CD14-positive monocyte (primary cell): ENCODE results near the gene BDNF. TPM values are rescaled to one million over a fixed set of nuclear protein-coding genes. Genes with fewer than 3 reads are reported as not detected.

Experiments
- DNase-seq, 3 donors: peaks; one replicate each; pipeline ENCODE4 v3.0.0-alpha.2; 2011 to 2022
- H2AFZ ChIP-seq: 2 replicates; pipeline ENCODE4 v1.6.0; 2012; ENCODE audit warnings: mild to moderate bottlenecking, low read depth, low read length, inconsistent platforms; ENCODE audit not compliant: insufficient read depth, poor library complexity, severe bottlenecking
- H3K27ac ChIP-seq, 2 donors: 1 replicate in 1 of 2; 2 replicates in 1 of 2; pipeline ENCODE4 v1.5.1; 2012 to 2013; ENCODE audit warnings: low read length in 2 of 2, control low read depth in 1 of 2, inconsistent platforms in 1 of 2, low read depth in 1 of 2, mild to moderate bottlenecking in 1 of 2
- H3K27me3 ChIP-seq, 2 donors: one replicate each; pipeline versions ENCODE4 v1.6.0 to v1.6.1; 2011 to 2013; ENCODE audit warnings: low read length in 2 of 2; ENCODE audit not compliant: control insufficient read depth in 2 of 2, insufficient read depth in 2 of 2
- H3K36me3 ChIP-seq, 2 donors: replicated peaks in 1 of 2; 1 replicate in 1 of 2; 2 replicates in 1 of 2; pipeline versions ENCODE4 v1.5.1 to v1.6.1; 2012 to 2013; ENCODE audit warnings: low read length in 2 of 2, control low read depth in 1 of 2, inconsistent platforms in 1 of 2, mild to moderate bottlenecking in 1 of 2; ENCODE audit not compliant: insufficient read depth in 2 of 2, control insufficient read depth in 1 of 2
- H3K4me1 ChIP-seq, 2 donors: 1 replicate in 1 of 2; 2 replicates in 1 of 2; pipeline versions ENCODE4 v1.5.1 to v1.6.1; 2012 to 2013; ENCODE audit warnings: low read length in 2 of 2, control low read depth in 1 of 2, inconsistent platforms in 1 of 2, mild to moderate bottlenecking in 1 of 2, moderate library complexity in 1 of 2; ENCODE audit not compliant: insufficient read depth in 2 of 2, control insufficient read depth in 1 of 2
- H3K4me2 ChIP-seq: replicated peaks from 2 replicates; pipeline ENCODE3; 2012; ENCODE audit warnings: low read length, moderate library complexity, mild to moderate bottlenecking; ENCODE audit not compliant: poor library complexity, severe bottlenecking; ENCODE audit errors: extremely low read depth
- H3K4me3 ChIP-seq, 3 experiments: fragments of 200-600 bp in 1 of 3; sonication (generic) in 1 of 3; replicated peaks in 1 of 3; 1 replicate in 2 of 3; 2 replicates in 1 of 3; pipeline ENCODE4 v1.5.1; 2011 to 2013; ENCODE audit warnings: low read length in 3 of 3, mild to moderate bottlenecking in 3 of 3, control low read depth in 2 of 3, low read depth in 2 of 3, inconsistent platforms in 1 of 3, moderate library complexity in 1 of 3
- H3K79me2 ChIP-seq: 2 replicates; pipeline ENCODE4 v1.6.0; 2012; ENCODE audit warnings: mild to moderate bottlenecking, control low read depth, inconsistent platforms, low read length, moderate library complexity; ENCODE audit not compliant: insufficient read depth
- H3K9ac ChIP-seq: 2 replicates; pipeline ENCODE4 v1.6.0; 2017; ENCODE audit warnings: low read length, mild to moderate bottlenecking; ENCODE audit not compliant: insufficient read depth, poor library complexity, severe bottlenecking
- H3K9me3 ChIP-seq, 2 donors: replicated peaks in 1 of 2; 1 replicate in 1 of 2; 2 replicates in 1 of 2; pipeline versions ENCODE4 v1.5.1 to v1.6.1; 2012 to 2013; ENCODE audit warnings: low read length in 2 of 2, control low read depth in 1 of 2; ENCODE audit not compliant: control insufficient read depth in 1 of 2, insufficient read depth in 1 of 2
- H4K20me1 ChIP-seq: 2 replicates; pipeline ENCODE4 v1.6.0; 2012; ENCODE audit warnings: mild to moderate bottlenecking, low read length, control low read depth, moderate library complexity; ENCODE audit not compliant: insufficient read depth
- H3K27ac Mint-ChIP-seq, 7 donors: one replicate each; pipeline ENCODE4 v1.8.0; 2020; ENCODE audit warnings: mild to moderate bottlenecking in 7 of 7, mixed read lengths in 7 of 7, moderate library complexity in 6 of 7, inconsistent platforms in 2 of 7
- H3K27me3 Mint-ChIP-seq, 3 donors: one replicate each; pipeline ENCODE4 v1.8.0; 2021 to 2022; ENCODE audit warnings: low read depth in 3 of 3, mild to moderate bottlenecking in 3 of 3, mixed read lengths in 3 of 3, moderate library complexity in 3 of 3, inconsistent platforms in 1 of 3
- H3K36me3 Mint-ChIP-seq, 2 donors: one replicate each; pipeline ENCODE4 v1.8.0; 2020; ENCODE audit warnings: mixed read lengths in 2 of 2, inconsistent platforms in 1 of 2, mild to moderate bottlenecking in 1 of 2
- H3K4me1 Mint-ChIP-seq: one replicate; pipeline ENCODE4 v1.8.0; 2020; ENCODE audit warnings: mild to moderate bottlenecking, mixed read lengths
- H3K4me3 Mint-ChIP-seq, 2 donors: one replicate each; pipeline ENCODE4 v1.8.0; 2020; ENCODE audit warnings: mild to moderate bottlenecking in 2 of 2, mixed read lengths in 2 of 2, moderate library complexity in 1 of 2
- H3K9me3 Mint-ChIP-seq, 7 donors: one replicate each; pipeline ENCODE4 v1.8.0; 2020 to 2022; ENCODE audit warnings: mixed read lengths in 7 of 7, mild to moderate bottlenecking in 6 of 7, moderate library complexity in 6 of 7, inconsistent platforms in 2 of 7
- WGBS: methylation state at CpG from one replicate; pipeline ENCODE4 v1.1.5; 2013; ENCODE audit warnings: missing lambda C conversion rate; ENCODE audit not compliant: insufficient coverage; 5-methylcytosine and 5-hydroxymethylcytosine counted together
- intact Hi-C, 2 donors: fragments of 100-400 bp; cut with micrococcal nuclease; formaldehyde crosslinking; loops; one replicate each; pipeline versions ENCODE4 v1.15.0 to v1.15.1; 2023
- polyA plus RNA-seq, 3 donors: library from polyadenylated mRNA; depleted of rRNA in 1 of 3; unstranded in 2 of 3; stranded (reverse) in 1 of 3; fragments of 300-500 nt in 2 of 3; fragments of >200 nt in 1 of 3; fragmentation: Illumina TruSeq in 2 of 3; gene quantifications; 1 replicate in 2 of 3; 2 replicates in 1 of 3; pipeline ENCODE4 v1.2.3, GENCODE V29; 2012 to 2021
- TF ChIP-seq, protein P1 (sequence below): fragments of 200-600 bp; IDR thresholded peaks from one replicate; pipeline ENCODE4 v1.8.0; 2022; ENCODE audit warnings: antibody characterized with exemption, mild to moderate bottlenecking

BDNF gene
- polyA plus RNA-seq, 3 donors: not detected

GRCh38 chr11:27702811-27703210 is 2.6 kb upstream of the BDNF start:
- peak overlapping the region in 1 of 2 donors; percentile 28 for H3K4me3 Mint-ChIP-seq
- intact Hi-C loops: no loop called here
- TF ChIP-seq, protein P1, sequence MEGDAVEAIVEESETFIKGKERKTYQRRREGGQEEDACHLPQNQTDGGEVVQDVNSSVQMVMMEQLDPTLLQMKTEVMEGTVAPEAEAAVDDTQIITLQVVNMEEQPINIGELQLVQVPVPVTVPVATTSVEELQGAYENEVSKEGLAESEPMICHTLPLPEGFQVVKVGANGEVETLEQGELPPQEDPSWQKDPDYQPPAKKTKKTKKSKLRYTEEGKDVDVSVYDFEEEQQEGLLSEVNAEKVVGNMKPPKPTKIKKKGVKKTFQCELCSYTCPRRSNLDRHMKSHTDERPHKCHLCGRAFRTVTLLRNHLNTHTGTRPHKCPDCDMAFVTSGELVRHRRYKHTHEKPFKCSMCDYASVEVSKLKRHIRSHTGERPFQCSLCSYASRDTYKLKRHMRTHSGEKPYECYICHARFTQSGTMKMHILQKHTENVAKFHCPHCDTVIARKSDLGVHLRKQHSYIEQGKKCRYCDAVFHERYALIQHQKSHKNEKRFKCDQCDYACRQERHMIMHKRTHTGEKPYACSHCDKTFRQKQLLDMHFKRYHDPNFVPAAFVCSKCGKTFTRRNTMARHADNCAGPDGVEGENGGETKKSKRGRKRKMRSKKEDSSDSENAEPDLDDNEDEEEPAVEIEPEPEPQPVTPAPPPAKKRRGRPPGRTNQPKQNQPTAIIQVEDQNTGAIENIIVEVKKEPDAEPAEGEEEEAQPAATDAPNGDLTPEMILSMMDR: no peak
- Histone ChIP-seq H3K4me1 (peaks cover 0 to 4% of the 10 kb centered on the region in 2 donors), H3K9me3 (no peaks in the 10 kb centered on the region), H3K27ac (no peak overlapping the region), H3K4me3 (no peak overlapping the region), H3K9ac (no peak overlapping the region), H3K36me3 (no peaks in the 10 kb centered on the region), H2AFZ (no peak overlapping the region), H3K4me2 (no peak overlapping the region), H4K20me1 (no peaks in the 10 kb centered on the region), H3K79me2 (no peaks in the 10 kb centered on the region), H3K27me3 (peaks cover 63 to 78% of the 10 kb centered on the region in 2 donors)
- DNase-seq: no peak
- peaks cover 54 to 73% (median 57%) of the 10 kb centered on the region in 3 donors for H3K27me3 Mint-ChIP-seq
- H3K9me3 Mint-ChIP-seq: peaks cover 0 to 24% (median 4%) of the 10 kb centered on the region in 7 donors
- H3K27ac Mint-ChIP-seq: no peak overlapping the region
- no CpG with 5 or more reads among the region's 6 CpGs for WGBS
- peaks cover 22% of the 10 kb centered on the region for H3K4me1 Mint-ChIP-seq
- no peaks in the 10 kb centered on the region for H3K36me3 Mint-ChIP-seq

DNA sequence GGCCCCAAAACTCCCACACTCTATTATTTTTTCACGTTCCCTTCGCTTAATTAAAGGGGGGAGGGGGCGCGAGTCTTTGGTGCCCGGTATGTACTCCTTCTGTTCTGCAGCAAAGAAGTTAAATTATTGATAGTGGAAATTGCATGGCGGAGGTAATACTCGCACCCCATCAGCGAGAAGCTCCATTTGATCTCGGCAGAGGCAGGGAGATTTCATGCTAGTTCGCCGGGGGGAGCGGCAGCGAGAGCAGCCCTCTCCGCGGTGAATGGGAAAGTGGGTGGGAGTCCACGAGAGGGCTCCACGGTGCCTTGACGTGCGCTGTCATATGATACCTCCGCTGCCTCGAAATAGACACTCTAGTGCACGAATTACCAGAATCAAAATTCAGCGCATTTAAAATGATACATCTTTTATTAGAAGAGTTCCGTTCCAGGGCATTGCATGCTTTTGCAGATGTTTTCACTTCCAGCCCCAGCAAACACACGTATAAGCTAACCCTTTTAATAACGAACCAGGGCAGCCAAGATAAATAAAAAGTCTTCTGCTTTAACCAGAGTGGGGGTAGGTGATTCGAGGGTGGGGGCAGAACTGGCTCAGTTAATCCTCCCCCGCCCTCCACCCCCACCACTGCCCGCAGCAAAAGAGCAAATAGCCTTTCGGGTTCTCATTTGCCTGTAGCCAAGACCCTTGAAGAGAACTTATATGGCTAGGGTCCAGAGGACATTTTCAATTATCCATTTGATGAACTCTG is 1.3 kb upstream of the BDNF start:
- H3K27me3 Mint-ChIP-seq: peaks cover 58 to 81% (median 68%) of the 10 kb centered on the region in 3 donors
- Histone ChIP-seq H4K20me1 (no peaks in the 10 kb centered on the region), H3K9me3 (no peaks in the 10 kb centered on the region), H3K4me1 (peaks cover 0 to 4% of the 10 kb centered on the region in 2 donors), H3K27me3 (peaks cover 75 to 88% of the 10 kb centered on the region in 2 donors), H2AFZ (peak overlapping the region; percentile 11), H3K9ac (no peak overlapping the region), H3K36me3 (no peaks in the 10 kb centered on the region), H3K4me2 (peak overlapping the region; percentile 35), H3K4me3 (peak overlapping the region in 1 of 3 experiments; percentile 26), H3K79me2 (no peaks in the 10 kb centered on the region), H3K27ac (no peak overlapping the region)
- H3K4me1 Mint-ChIP-seq: peaks cover 22% of the 10 kb centered on the region
- DNase-seq: no peak
- H3K36me3 Mint-ChIP-seq: no peaks in the 10 kb centered on the region
- peaks cover 0 to 24% (median 4%) of the 10 kb centered on the region in 7 donors for H3K9me3 Mint-ChIP-seq
- intact Hi-C loops: no loop called here
- TF ChIP-seq, protein P1: no peak
- 2% methylated on average over 13 of the region's 30 CpGs for WGBS
- H3K27ac Mint-ChIP-seq: no peak overlapping the region
- H3K4me3 Mint-ChIP-seq: peak overlapping the region in 1 of 2 donors; percentile 92
